NT2/D1 (cell line): Measurements from ENCODE around the gene CREB5.

Experiments
- SUZ12 ChIP-seq: IDR thresholded peaks from 2 replicates; pipeline ENCODE4 v1.6.1; 2011; ENCODE audit not compliant: insufficient read length, insufficient read depth; ENCODE audit errors: extremely low read depth
- YY1 ChIP-seq: IDR thresholded peaks from 2 replicates; pipeline ENCODE4 v1.6.1; 2011; ENCODE audit not compliant: insufficient read length, insufficient read depth
- ZNF274 ChIP-seq: IDR thresholded peaks from 2 replicates; pipeline ENCODE4 v1.6.1; 2011; ENCODE audit warnings: mild to moderate bottlenecking, low read depth, low read length

GRCh38 chr7:28625432-28625831 lies 213.1 kb downstream of the CREB5 start:
- TF ChIP-seq SUZ12 (no peak), YY1 (no peak), ZNF274 (no peak)
